CD4-positive, alpha-beta T cell (primary cell): ENCODE results near the gene DNAH17. TPM values are rescaled to one million over a fixed set of nuclear protein-coding genes. Genes with fewer than 3 reads are reported as not detected.

Experiments used
- ATAC-seq: fragments of 200-7000 bp; cut with Tn5 transposase; one replicate; pipeline ENCODE4 v1.10.0; 2022; ENCODE audit warnings: mild to moderate bottlenecking; ENCODE audit not compliant: poor library complexity
- CTCF ChIA-PET: fragments of 350-600 bp; sonication (Branson Sonifier 250); formaldehyde crosslinking; loops from one replicate; lab custom pipeline; 2021; ENCODE audit warnings: antibody characterized with exemption, inconsistent platforms; lab: Charles Lee
- POLR2A ChIA-PET: fragments of 350-600 bp; sonication (Branson Sonifier 250); formaldehyde crosslinking; loops from one replicate; lab custom pipeline; 2021; ENCODE audit warnings: antibody characterized with exemption, inconsistent platforms; lab: Charles Lee
- DNase-seq, 14 experiments: peaks; one replicate each; pipeline ENCODE4 v3.0.0-alpha.2; 2013 to 2020; ENCODE audit warnings: mixed read lengths in 2 of 14
- H3K27ac ChIP-seq, 2 donors: one replicate each; pipeline versions ENCODE4 v1.5.1 to v1.7.0; 2013; ENCODE audit warnings: low read length in 2 of 2, low read depth in 1 of 2, mild to moderate bottlenecking in 1 of 2
- H3K27me3 ChIP-seq, 2 experiments: 1 replicate in 1 of 2; 2 replicates in 1 of 2; pipeline versions ENCODE4 v1.6.1 to v1.7.0; 2013; ENCODE audit warnings: low read length in 2 of 2, control low read depth in 1 of 2, mild to moderate bottlenecking in 1 of 2, moderate library complexity in 1 of 2; ENCODE audit not compliant: insufficient read depth in 2 of 2, control insufficient read depth in 1 of 2
- H3K36me3 ChIP-seq: one replicate; pipeline ENCODE4 v1.6.1; 2013; ENCODE audit warnings: low read length, control low read depth; ENCODE audit not compliant: insufficient read depth
- H3K4me1 ChIP-seq: one replicate; pipeline ENCODE4 v1.6.1; 2013; ENCODE audit warnings: low read length, control low read depth; ENCODE audit not compliant: insufficient read depth
- H3K4me3 ChIP-seq: one replicate; pipeline ENCODE4 v1.5.1; 2013; ENCODE audit warnings: mild to moderate bottlenecking, low read length, moderate library complexity
- H3K9me3 ChIP-seq, 2 experiments: 1 replicate in 1 of 2; 2 replicates in 1 of 2; pipeline versions ENCODE4 v1.6.1 to v1.7.0; 2013; ENCODE audit warnings: low read length in 2 of 2, mild to moderate bottlenecking in 2 of 2, control low read depth in 1 of 2, moderate library complexity in 1 of 2; ENCODE audit not compliant: control insufficient read depth in 1 of 2, insufficient read depth in 1 of 2
- H3K27ac Mint-ChIP-seq: one replicate; pipeline ENCODE4 v1.8.0; 2020; ENCODE audit warnings: mixed read lengths
- H3K27me3 Mint-ChIP-seq: one replicate; pipeline ENCODE4 v1.8.0; 2021; ENCODE audit warnings: mixed read lengths
- H3K36me3 Mint-ChIP-seq: one replicate; pipeline ENCODE4 v1.8.0; 2021; ENCODE audit warnings: low read depth, mixed read lengths
- H3K4me1 Mint-ChIP-seq: one replicate; pipeline ENCODE4 v1.8.0; 2021; ENCODE audit warnings: low read depth, mixed read lengths
- H3K4me3 Mint-ChIP-seq: one replicate; pipeline ENCODE4 v1.8.0; 2020; ENCODE audit warnings: mild to moderate bottlenecking, mixed read lengths
- H3K9me3 Mint-ChIP-seq: one replicate; pipeline ENCODE4 v1.8.0; 2020; ENCODE audit warnings: mixed read lengths
- intact Hi-C, 2 experiments: fragments of 100-400 bp; cut with DNase I in 1 of 2; cut with micrococcal nuclease in 1 of 2; formaldehyde crosslinking; loops; one replicate each; pipeline versions ENCODE4 v1.15.1 to v1.9.0; 2023 to 2025; cut with DNase I, micrococcal nuclease
- total RNA-seq, 174 experiments: library from RNA in 2 of 174; stranded (reverse) in 2 of 174; gene quantifications; one replicate each; pipeline ENCODE4 v1.2.3 and lab custom pipeline; 2021 to 2026
- TF ChIP-seq, protein P1 (sequence below): fragments of 200-600 bp; IDR thresholded peaks from one replicate; pipeline ENCODE4 v1.8.0; 2022; ENCODE audit warnings: antibody characterized with exemption, mild to moderate bottlenecking

The DNAH17 gene
- total RNA-seq, 2 experiments from 2014 or later: 0.14 TPM; not detected in 1

DNA sequence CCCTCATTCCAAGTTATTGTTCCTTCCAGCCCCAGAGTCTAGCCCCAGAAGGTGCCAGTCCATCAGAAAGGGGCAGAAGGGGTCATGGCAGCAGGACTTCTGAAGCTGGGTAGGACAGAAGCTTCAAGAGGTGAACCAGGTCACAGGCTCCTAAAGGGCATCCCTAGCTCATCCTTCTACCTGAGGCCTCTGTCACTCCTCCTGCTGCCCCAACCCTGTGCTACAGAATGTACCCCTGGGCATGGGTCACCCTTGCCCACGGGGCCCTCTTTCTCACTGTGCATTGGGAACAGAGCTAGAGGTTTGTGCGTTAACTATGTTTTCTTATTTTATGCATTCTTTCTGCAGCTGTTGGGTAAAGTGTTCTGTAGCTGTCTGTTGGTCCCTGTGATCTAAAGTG is 46.5 kb downstream of the DNAH17 start:
- POLR2A ChIA-PET: no interaction called here

DNA sequence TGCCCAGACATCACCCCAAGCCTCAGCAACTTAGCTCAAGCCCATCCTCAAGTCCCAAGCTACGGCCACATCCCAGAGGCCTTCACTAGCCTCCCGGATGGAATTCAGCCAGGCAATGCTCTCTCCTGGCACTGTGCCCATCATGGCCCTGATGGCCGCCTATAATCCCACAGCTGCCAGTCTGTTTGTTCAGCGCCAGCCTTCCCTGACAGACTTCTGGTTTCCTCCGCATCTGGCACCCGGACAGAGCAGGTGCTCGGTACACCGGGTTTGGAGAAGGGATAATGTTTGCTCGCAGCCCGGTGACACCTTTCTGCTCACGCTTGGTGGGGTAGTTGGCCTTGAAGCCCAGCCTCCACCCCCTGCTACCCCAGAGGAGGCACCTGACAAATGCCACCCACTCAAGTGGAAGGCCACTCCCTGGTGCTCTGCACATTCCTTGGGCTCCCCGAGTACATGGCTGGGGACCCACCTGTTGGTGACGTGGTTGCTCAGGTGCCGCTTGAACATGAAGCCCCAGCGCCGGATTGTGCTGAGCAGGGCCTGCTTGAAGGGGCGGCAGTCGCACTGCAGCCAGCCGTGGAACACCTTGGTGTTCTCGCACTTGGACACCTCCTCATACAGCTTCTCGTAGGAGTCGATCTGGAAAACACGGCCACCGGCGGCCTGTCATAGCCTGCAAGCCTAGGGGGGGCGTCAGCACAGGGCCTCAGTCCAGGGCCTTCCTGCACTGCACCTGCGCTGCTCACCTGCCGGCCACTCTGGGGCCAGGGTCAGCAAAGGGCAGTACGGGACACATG is 47.1 kb downstream of the DNAH17 start:
- intact Hi-C loops: no loop called here
- no peak overlapping the region for H3K4me3 Mint-ChIP-seq
- peaks cover 12% of the 10 kb centered on the region for H3K4me1 ChIP-seq
- ChIA-PET POLR2A (no interaction called here), CTCF (no interaction called here)
- TF ChIP-seq, protein P1, sequence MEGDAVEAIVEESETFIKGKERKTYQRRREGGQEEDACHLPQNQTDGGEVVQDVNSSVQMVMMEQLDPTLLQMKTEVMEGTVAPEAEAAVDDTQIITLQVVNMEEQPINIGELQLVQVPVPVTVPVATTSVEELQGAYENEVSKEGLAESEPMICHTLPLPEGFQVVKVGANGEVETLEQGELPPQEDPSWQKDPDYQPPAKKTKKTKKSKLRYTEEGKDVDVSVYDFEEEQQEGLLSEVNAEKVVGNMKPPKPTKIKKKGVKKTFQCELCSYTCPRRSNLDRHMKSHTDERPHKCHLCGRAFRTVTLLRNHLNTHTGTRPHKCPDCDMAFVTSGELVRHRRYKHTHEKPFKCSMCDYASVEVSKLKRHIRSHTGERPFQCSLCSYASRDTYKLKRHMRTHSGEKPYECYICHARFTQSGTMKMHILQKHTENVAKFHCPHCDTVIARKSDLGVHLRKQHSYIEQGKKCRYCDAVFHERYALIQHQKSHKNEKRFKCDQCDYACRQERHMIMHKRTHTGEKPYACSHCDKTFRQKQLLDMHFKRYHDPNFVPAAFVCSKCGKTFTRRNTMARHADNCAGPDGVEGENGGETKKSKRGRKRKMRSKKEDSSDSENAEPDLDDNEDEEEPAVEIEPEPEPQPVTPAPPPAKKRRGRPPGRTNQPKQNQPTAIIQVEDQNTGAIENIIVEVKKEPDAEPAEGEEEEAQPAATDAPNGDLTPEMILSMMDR: no peak
- H3K4me3 ChIP-seq: no peak overlapping the region
- peaks cover 11% of the 10 kb centered on the region for H3K4me1 Mint-ChIP-seq
- H3K27me3 ChIP-seq: no peaks in the 10 kb centered on the region
- H3K27ac ChIP-seq: no peak overlapping the region
- no peaks in the 10 kb centered on the region for H3K9me3 Mint-ChIP-seq
- no peaks in the 10 kb centered on the region for H3K27me3 Mint-ChIP-seq
- H3K27ac Mint-ChIP-seq: no peak overlapping the region
- H3K9me3 ChIP-seq: no peaks in the 10 kb centered on the region
- no peak for ATAC-seq
- DNase-seq: no peak
- no peaks in the 10 kb centered on the region for H3K36me3 Mint-ChIP-seq
- no peaks in the 10 kb centered on the region for H3K36me3 ChIP-seq

More for the DNA sequence above, 46.5 kb downstream of the DNAH17 start:
- intact Hi-C loops: no loop called here
- Histone ChIP-seq H3K4me1 (peaks cover 18% of the 10 kb centered on the region), H3K4me3 (no peak overlapping the region), H3K9me3 (no peaks in the 10 kb centered on the region), H3K27me3 (no peaks in the 10 kb centered on the region), H3K27ac (no peak overlapping the region), H3K36me3 (no peaks in the 10 kb centered on the region)
- TF ChIP-seq, protein P1: no peak
- no peak for ATAC-seq
- Mint-ChIP-seq H3K4me1 (peaks cover 17% of the 10 kb centered on the region), H3K27ac (no peak overlapping the region), H3K9me3 (no peaks in the 10 kb centered on the region), H3K36me3 (no peaks in the 10 kb centered on the region), H3K27me3 (no peaks in the 10 kb centered on the region), H3K4me3 (no peak overlapping the region)
- CTCF ChIA-PET: no interaction called here
- no peak for DNase-seq

- Histone ChIP-seq H3K27me3 (no peaks in the 10 kb centered on the region), H3K4me1 (peaks cover 4% of the 10 kb centered on the region), H3K27ac (no peak overlapping the region), H3K4me3 (no peak overlapping the region), H3K36me3 (no peaks in the 10 kb centered on the region), H3K9me3 (no peaks in the 10 kb centered on the region)
- intact Hi-C loops: no loop called here
- no peaks in the 10 kb centered on the region for H3K9me3 Mint-ChIP-seq
- DNase-seq (no peak), ATAC-seq (no peak)
- no peaks in the 10 kb centered on the region for H3K36me3 Mint-ChIP-seq
- TF ChIP-seq, protein P1: no peak
- peaks cover 3% of the 10 kb centered on the region for H3K4me1 Mint-ChIP-seq
- ChIA-PET POLR2A (no interaction called here), CTCF (no interaction called here)
- H3K27ac Mint-ChIP-seq: no peak overlapping the region
- H3K27me3 Mint-ChIP-seq: no peaks in the 10 kb centered on the region
- no peak overlapping the region for H3K4me3 Mint-ChIP-seq
Measured at GRCh38 chr17:78529251-78529650, 47.9 kb downstream of the DNAH17 start.
